T-helper 1 cell treated with Interleukin-12 subunit alpha and Interleukin-12 subunit beta and Interleukin-4 antibody, amounts not matched to agents 30 μg/mL and 1 μg/mL, for 36 hours (primary cell): ENCODE measurements around the gene RAB6B.
"Not testable (repeated sequence)": the region's sequence is repeated elsewhere in the genome, so short reads cannot be mapped to it uniquely, and the experiment has no call there.

Experiments used
- H3K27ac Mint-ChIP-seq: one replicate; pipeline ENCODE4 v1.8.0; 2021; ENCODE audit warnings: mild to moderate bottlenecking, mixed read lengths
- H3K27me3 Mint-ChIP-seq: one replicate; pipeline ENCODE4 v1.8.0; 2021; ENCODE audit warnings: low read depth, mixed read lengths
- H3K36me3 Mint-ChIP-seq: one replicate; pipeline ENCODE4 v1.8.0; 2021; ENCODE audit warnings: low read depth, mixed read lengths
- H3K4me1 Mint-ChIP-seq: one replicate; pipeline ENCODE4 v1.8.0; 2021; ENCODE audit warnings: low read depth, mixed read lengths
- H3K4me3 Mint-ChIP-seq: one replicate; pipeline ENCODE4 v1.8.0; 2021; ENCODE audit warnings: mild to moderate bottlenecking, moderate library complexity, mixed read lengths
- H3K9me3 Mint-ChIP-seq: one replicate; pipeline ENCODE4 v1.8.0; 2021; ENCODE audit warnings: mixed read lengths

RAB6B gene

DNA sequence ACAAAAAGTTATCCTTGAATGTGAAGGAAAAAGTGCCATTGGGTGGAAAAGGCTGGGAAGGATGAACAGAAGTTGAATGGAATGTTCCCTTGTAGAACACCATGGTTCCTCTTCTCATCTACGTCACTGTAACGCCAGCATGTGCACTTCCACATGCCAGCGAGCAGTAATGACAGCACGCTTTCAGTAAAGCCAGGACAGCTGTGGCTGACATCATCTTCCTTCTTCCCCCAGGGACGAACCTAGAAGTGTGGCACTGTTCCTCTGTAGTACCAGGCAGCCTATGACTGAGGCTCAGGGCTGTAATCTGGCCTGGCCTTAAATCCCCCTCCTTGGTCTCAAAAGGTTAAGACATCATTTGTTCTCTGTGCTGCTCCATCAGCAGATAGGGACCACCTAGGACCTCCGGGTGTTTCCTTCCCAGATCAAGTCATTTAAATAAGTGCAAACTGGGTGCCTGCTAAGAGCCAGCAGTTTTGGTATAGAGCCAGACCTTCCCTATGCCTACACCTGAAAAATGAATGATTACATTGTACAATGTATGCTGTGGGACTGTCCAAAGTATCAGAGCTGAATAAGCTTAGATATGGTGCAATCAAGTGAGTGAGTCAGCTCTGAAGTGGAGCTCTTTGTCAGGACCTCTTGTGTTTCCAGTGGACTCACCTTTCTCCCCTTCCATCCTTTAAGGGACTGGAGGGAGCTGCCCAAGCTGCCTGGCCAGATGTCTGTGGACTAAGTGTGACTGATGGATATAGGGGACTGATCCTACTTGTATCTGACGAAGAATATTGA lies 95.7 kb downstream of the RAB6B start:
- H3K27ac Mint-ChIP-seq: no peak overlapping the region
- H3K36me3 Mint-ChIP-seq: no peaks in the 10 kb centered on the region
- peaks cover 7% of the 10 kb centered on the region for H3K9me3 Mint-ChIP-seq
- no peak overlapping the region for H3K4me3 Mint-ChIP-seq
- peaks cover 44% of the 10 kb centered on the region for H3K27me3 Mint-ChIP-seq
- H3K4me1 Mint-ChIP-seq: no peaks in the 10 kb centered on the region

DNA sequence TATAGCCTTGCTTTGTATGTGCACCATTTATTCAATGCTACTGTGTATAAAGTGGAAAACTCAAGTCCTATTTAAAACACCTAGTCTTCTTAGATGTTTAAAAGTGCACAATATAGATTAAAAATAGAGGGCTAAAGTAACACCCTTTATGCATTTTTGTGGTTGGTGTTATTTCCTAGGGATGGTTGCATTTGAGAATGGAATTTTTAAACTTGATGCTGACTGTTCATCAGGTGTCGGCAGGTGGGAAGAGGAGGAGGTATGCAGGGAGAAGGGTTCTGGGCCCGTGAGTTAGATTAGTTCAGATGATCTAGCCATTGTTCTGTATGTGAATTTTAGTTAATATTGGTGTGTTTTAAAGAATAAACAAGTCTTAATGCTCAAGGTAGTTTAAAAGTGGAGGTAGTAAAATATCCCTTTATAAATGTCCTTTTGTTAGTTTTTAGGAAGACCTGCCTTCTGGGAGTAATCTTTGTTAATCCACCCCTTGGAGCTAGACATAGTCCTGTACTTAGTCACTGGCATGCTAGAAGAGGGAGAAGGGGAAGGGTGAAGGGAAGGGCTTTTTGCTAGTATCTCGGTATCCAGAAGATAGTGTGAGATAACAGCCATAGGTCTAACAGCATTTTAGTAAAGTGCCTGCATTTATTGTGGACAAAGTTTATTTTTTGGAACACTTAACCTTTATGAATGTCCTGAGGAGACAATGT lies 98.1 kb downstream of the RAB6B start:
- Mint-ChIP-seq H3K27ac (no peak overlapping the region), H3K4me3 (no peak overlapping the region), H3K4me1 (no peaks in the 10 kb centered on the region), H3K9me3 (peaks cover 14% of the 10 kb centered on the region), H3K36me3 (no peaks in the 10 kb centered on the region), H3K27me3 (peaks cover 40% of the 10 kb centered on the region)

DNA sequence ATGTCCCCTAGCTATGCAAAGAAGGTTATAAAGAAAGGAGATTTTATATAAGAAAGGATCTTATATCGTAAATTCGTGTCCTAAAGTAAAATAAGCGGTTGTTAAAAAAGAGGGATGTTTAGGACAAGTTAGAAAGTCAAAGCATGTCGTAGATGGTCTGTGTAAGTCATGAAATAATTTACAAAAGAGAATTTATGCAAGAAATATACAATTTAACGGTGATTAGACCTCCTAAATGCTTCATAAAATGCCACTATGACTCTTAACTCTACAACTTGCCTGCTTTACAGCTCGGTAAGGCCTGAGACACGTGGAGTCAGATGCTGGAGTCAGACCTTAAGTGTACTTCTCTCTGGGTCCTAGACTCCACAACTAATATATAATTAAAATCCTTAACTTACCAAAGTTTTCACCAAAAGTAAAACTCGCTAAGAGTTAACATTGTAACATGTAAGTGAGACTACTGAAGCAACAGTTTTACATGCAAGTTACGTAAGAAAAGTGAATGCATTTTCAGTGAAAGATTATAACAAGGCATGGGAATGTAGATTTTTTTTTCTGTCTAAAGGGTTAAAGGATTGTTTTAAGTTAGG lies 103.4 kb downstream of the RAB6B start:
- Mint-ChIP-seq H3K36me3 (no peaks in the 10 kb centered on the region), H3K27ac (no peak overlapping the region), H3K9me3 (peaks cover 29% of the 10 kb centered on the region), H3K4me1 (no peaks in the 10 kb centered on the region), H3K27me3 (peaks cover 9% of the 10 kb centered on the region), H3K4me3 (no peak overlapping the region)

DNA sequence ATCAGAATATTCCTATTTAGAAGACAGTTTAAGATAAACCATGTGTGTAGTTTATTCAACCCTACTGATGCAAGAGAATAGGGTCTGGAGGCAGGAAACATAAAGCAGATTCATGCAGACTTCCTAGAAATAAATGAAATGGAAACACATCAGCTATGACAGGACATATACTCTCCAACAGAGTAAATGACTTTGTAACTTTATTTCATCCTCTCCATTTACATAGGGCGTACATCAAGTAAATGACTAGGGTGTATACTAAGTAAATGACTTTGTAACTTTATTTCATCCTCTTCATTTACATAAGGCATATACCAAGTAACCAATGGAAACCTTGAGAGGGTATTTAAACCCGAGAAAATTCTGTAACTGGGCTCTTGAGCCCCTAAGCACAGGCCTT lies 107.7 kb downstream of the RAB6B start:
- Mint-ChIP-seq H3K27ac (no peak overlapping the region), H3K4me3 (no peak overlapping the region), H3K9me3 (peaks cover 20% of the 10 kb centered on the region), H3K27me3 (peaks cover 8% of the 10 kb centered on the region), H3K36me3 (no peaks in the 10 kb centered on the region), H3K4me1 (no peaks in the 10 kb centered on the region)

- H3K4me1 Mint-ChIP-seq: no peaks in the 10 kb centered on the region
- H3K9me3 Mint-ChIP-seq: no peaks in the 10 kb centered on the region
- H3K27me3 Mint-ChIP-seq: peaks cover 31% of the 10 kb centered on the region
- no peak overlapping the region for H3K4me3 Mint-ChIP-seq
- no peak overlapping the region for H3K27ac Mint-ChIP-seq
- no peaks in the 10 kb centered on the region for H3K36me3 Mint-ChIP-seq
Observed at GRCh38 chr3:133783762-133784161, 111.9 kb downstream of the RAB6B start.

DNA sequence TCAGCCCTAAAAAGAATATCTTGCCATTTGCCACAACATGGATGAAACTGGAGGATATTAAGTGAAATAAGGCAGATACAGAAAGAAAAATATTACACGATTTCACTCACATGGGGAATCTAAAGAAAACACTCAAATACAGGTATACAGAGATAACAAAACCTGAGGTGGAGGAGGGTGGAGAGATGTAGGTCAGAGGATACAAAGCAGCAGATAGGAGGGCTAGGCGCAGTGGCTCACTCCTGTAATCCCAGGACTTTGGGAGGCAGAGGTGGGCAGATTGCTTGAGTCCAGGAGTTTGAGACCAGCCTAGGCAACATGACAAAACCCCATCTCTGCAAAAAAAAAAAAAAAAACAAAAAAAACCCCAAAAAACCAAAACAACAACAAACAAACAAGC lies 113.2 kb downstream of the RAB6B start:
- Mint-ChIP-seq H3K27ac (no peak overlapping the region), H3K36me3 (no peaks in the 10 kb centered on the region), H3K27me3 (peaks cover 31% of the 10 kb centered on the region), H3K9me3 (no peaks in the 10 kb centered on the region), H3K4me3 (no peak overlapping the region), H3K4me1 (no peaks in the 10 kb centered on the region)

GRCh38 chr3:133781570-133781969 lies 114.1 kb downstream of the RAB6B start:
- peaks cover 31% of the 10 kb centered on the region for H3K27me3 Mint-ChIP-seq
- H3K4me3 Mint-ChIP-seq: no peak overlapping the region
- no peaks in the 10 kb centered on the region for H3K36me3 Mint-ChIP-seq
- H3K9me3 Mint-ChIP-seq: no peaks in the 10 kb centered on the region
- no peaks in the 10 kb centered on the region for H3K4me1 Mint-ChIP-seq
- no peak overlapping the region for H3K27ac Mint-ChIP-seq

DNA sequence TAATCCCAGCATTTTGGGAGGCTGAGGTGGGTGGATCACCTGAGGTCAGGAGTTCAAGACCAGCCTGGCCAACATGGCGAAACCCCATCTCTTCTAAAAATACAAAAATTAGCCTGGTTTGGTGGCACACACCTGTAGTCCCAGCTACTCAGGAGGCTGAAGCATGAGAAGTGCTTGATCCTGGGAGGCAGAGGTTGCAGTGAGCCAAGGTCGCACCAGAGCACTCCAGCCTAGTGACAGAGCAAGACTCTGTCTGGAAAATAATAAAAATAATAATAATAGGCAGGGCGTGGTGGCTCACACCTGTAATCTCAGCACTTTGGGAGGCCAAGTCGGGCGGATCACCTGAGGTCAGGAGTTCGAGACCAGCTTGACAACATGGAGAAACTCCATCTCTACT lies 114.9 kb downstream of the RAB6B start:
- not testable (repeated sequence) for H3K4me1 Mint-ChIP-seq, H3K4me3 Mint-ChIP-seq, H3K9me3 Mint-ChIP-seq, H3K36me3 Mint-ChIP-seq, H3K27ac Mint-ChIP-seq
- peaks cover 27% of the 10 kb centered on the region for H3K27me3 Mint-ChIP-seq

GRCh38 chr3:133779626-133780203 lies 116.0 kb downstream of the RAB6B start:
- H3K4me1 Mint-ChIP-seq: no peaks in the 10 kb centered on the region
- H3K36me3 Mint-ChIP-seq: no peaks in the 10 kb centered on the region
- H3K27ac Mint-ChIP-seq: no peak overlapping the region
- H3K4me3 Mint-ChIP-seq: no peak overlapping the region
- H3K27me3 Mint-ChIP-seq: peaks cover 32% of the 10 kb centered on the region
- no peaks in the 10 kb centered on the region for H3K9me3 Mint-ChIP-seq

DNA sequence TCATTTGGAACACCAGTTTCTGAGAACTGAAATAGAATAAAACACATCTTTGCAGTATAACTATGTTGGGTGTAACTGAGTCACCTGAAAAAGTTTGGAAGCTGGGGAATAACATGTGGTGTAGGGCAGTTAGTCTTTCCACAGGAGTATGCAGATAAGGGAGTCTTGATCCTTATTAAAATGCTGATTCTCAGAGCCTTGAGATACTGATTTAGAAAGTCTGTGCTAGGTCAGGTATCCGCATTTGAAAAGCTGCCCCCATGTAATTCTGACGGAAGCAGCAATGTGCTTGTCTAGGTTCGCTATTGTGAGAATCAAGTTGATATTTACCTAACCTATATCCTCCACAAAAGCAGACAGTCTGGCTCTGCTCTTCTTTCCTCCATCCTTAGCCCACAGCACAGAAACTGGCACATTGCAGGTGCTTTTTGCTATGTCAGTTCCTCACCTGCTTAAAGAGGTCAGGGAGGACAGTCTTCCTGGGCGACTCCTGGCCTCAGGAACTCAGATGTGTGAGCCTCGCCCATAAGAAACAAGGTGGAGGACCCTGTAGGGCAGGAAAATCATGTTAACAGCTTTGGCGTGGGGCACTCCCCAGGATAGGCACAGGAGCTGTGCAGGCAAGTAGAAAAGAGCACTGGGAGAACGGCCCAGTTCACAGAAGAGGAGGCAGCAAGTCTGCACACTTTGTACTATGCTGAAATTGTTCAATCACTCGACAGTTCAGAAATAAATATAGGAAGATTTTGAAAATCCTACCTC lies 117.7 kb downstream of the RAB6B start:
- Mint-ChIP-seq H3K27me3 (peaks cover 32% of the 10 kb centered on the region), H3K4me3 (no peak overlapping the region), H3K27ac (no peak overlapping the region), H3K36me3 (no peaks in the 10 kb centered on the region), H3K4me1 (no peaks in the 10 kb centered on the region), H3K9me3 (no peaks in the 10 kb centered on the region)

DNA sequence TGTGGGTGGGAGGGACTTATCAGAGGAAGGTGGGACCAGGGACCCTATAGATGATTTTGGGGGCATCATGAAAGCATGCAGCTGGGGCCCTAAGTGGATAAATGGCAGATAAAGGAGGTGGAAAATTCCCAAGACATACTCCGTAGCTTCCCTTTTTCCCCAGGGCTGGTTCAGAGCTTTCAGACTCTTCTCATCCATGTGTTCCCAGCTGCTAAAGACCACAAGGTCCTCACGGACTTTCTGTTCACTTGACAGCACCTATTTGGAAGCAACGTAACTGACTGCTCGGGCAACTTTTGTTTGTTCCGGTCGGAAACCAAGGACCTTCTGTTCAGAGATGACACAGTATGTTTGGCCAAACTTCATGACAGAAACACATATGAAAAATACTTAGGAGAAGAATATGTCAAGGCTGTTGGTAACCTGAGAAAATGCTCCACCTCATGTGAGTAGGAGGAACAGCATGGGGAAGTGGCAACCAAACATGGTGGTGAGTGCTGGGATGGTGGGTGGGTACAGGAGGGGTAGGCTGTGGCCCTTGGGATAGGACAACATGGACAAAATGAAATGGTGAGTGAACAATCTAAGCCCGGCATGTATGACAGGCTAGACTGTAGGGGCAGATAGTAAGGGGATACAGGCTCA lies 118.8 kb downstream of the RAB6B start:
- Mint-ChIP-seq H3K27me3 (peaks cover 25% of the 10 kb centered on the region), H3K36me3 (no peaks in the 10 kb centered on the region), H3K27ac (no peak overlapping the region), H3K4me3 (no peak overlapping the region), H3K9me3 (no peaks in the 10 kb centered on the region), H3K4me1 (no peaks in the 10 kb centered on the region)

GRCh38 chr3:133775835-133776234 lies 119.8 kb downstream of the RAB6B start:
- Mint-ChIP-seq H3K27me3 (peaks cover 19% of the 10 kb centered on the region), H3K4me1 (no peaks in the 10 kb centered on the region)

DNA sequence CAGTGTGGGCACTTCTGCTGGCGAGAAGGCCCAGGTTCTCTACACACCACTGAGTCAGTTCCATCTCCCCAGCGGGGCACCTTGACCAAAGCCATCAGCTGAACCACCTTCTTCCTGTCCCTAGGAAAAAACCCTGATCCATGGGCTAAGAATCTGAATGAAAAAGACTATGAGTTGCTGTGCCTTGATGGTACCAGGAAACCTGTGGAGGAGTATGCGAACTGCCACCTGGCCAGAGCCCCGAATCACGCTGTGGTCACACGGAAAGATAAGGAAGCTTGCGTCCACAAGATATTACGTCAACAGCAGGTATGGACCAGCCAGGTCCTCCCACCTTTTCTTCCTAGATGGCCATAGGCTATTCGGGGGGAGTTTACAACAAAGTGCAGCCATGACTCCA lies 120.4 kb downstream of the RAB6B start:
- no peak overlapping the region for H3K27ac Mint-ChIP-seq
- H3K4me3 Mint-ChIP-seq: no peak overlapping the region
- H3K27me3 Mint-ChIP-seq: peaks cover 19% of the 10 kb centered on the region
- no peaks in the 10 kb centered on the region for H3K9me3 Mint-ChIP-seq
- H3K4me1 Mint-ChIP-seq: no peaks in the 10 kb centered on the region
- no peaks in the 10 kb centered on the region for H3K36me3 Mint-ChIP-seq

More at GRCh38 chr3:133775835-133776234, 119.8 kb downstream of the RAB6B start:
- Mint-ChIP-seq H3K36me3 (no peaks in the 10 kb centered on the region), H3K4me3 (no peak overlapping the region), H3K27ac (no peak overlapping the region), H3K9me3 (no peaks in the 10 kb centered on the region)
